Heart left ventricle (tissue), 16 donors: ENCODE results near the gene PCDH20. TPM values are rescaled to one million over a fixed set of nuclear protein-coding genes. Genes with fewer than 3 reads are reported as not detected.
"Not testable (repeated sequence)": the region's sequence is repeated elsewhere in the genome, so short reads cannot be mapped to it uniquely, and the experiment has no call there.

Experiments
- ATAC-seq, 4 donors: fragments of 200-7000 bp; cut with Tn5 transposase; one replicate each; pipeline ENCODE4 v1.9.1; 2020 to 2022; ENCODE audit warnings: moderate library complexity in 4 of 4, mild to moderate bottlenecking in 3 of 4, moderate number of reproducible peaks in 1 of 4
- DNase-seq, 5 donors: peaks; one replicate each; pipeline ENCODE4 v3.0.0-alpha.2; 2020
- H3K27ac ChIP-seq, 12 donors: fragments of 200-600 bp; sonication (generic) in 4 of 12; one replicate each; pipeline versions ENCODE4 v1.5.0 to v1.8.0; 2016 to 2022; ENCODE audit warnings: mild to moderate bottlenecking in 2 of 12
- H3K27me3 ChIP-seq, 9 donors: fragments of 200-600 bp; sonication (generic) in 2 of 9; one replicate each; pipeline versions ENCODE4 v1.5.1 to v1.8.0; 2016 to 2022; ENCODE audit warnings: mild to moderate bottlenecking in 3 of 9
- H3K36me3 ChIP-seq, 9 donors: fragments of 200-600 bp; sonication (generic) in 2 of 9; one replicate each; pipeline versions ENCODE4 v1.5.0 to v1.8.0; 2018 to 2022; ENCODE audit warnings: mild to moderate bottlenecking in 2 of 9
- H3K4me1 ChIP-seq, 12 donors: fragments of 200-600 bp; sonication (generic) in 4 of 12; one replicate each; pipeline versions ENCODE4 v1.5.0 to v1.8.0; 2016 to 2022; ENCODE audit warnings: mild to moderate bottlenecking in 3 of 12
- H3K4me3 ChIP-seq, 12 donors: fragments of 200-600 bp; sonication (generic) in 4 of 12; one replicate each; pipeline versions ENCODE4 v1.5.0 to v1.8.0; 2017 to 2022; ENCODE audit warnings: mild to moderate bottlenecking in 9 of 12, moderate library complexity in 4 of 12
- H3K9me3 ChIP-seq, 12 donors: fragments of 200-600 bp; sonication (generic) in 4 of 12; one replicate each; pipeline versions ENCODE4 v1.5.0 to v1.8.0; 2016 to 2022; ENCODE audit warnings: mild to moderate bottlenecking in 1 of 12
- POLR2A ChIP-seq, 2 donors: fragments of 450-650 bp; IDR thresholded peaks; one replicate each; pipeline ENCODE4 v1.6.1; 2017; ENCODE audit warnings: antibody characterized with exemption in 2 of 2, mild to moderate bottlenecking in 2 of 2, moderate library complexity in 2 of 2
- WGBS, 4 donors: extraction: QIAGEN DNeasy Blood & Tissue Kit in 2 of 4; methylation state at CpG; one replicate each; pipeline versions ENCODE4 v1.1.5 to v1.1.7; 2013 to 2018; 5-methylcytosine and 5-hydroxymethylcytosine counted together
- intact Hi-C, 10 donors: fragments of 100-400 bp; cut with DNase I; formaldehyde crosslinking; loops; one replicate each; pipeline versions ENCODE4 v1.11.1 to v1.14.2; 2022
- polyA plus RNA-seq, 2 donors: library from polyadenylated mRNA; stranded (reverse); fragments of 200-250 nt; gene quantifications; one replicate each; pipeline ENCODE4 v1.2.3, GENCODE V29; 2013
- total RNA-seq, 9 donors: library from RNA; depleted of rRNA in 2 of 9; stranded (reverse); fragments of >200 nt in 2 of 9; fragmentation: NEBNext Ultra II Directional in 3 of 9; extraction: Animal tissue kit (Norgen Biotek cat#: 25700) in 3 of 9; gene quantifications; one replicate each; pipeline versions ENCODE4 v1.1.0 to v1.2.4, GENCODE V29; 2016 to 2023
- TF ChIP-seq, protein P1 (sequence below), 12 donors: fragments of 200-600 bp; sonication (generic) in 4 of 12; IDR thresholded peaks; one replicate each; pipeline versions ENCODE4 v1.5.0 to v1.8.0; 2018 to 2022; ENCODE audit warnings: antibody characterized with exemption in 12 of 12, mild to moderate bottlenecking in 5 of 12
- donor health status: ischemic (EF 13 %, LVEDD 7.1; RV severe dilation, severe dysfunction).
- donor health status: healthy with polysubstance abuse.
- donor health status: DM: no; HTN: yes; CAD: no.
- donor health status: DM: no; HTN: no; CAD: no.
- donor health status: ischemic (EF 25% LVEDD 6.9; RV normal size, moderate dysfunction).
- donor health status: ischemic (EF 25% LVEDD 5.7; RV mildly dilated, moderate dysfunction).
- donor health status: healthy.
- donor health status: DM: yes; HTN: yes; CAD: no.
- donor health status: ischemic (EF 35%, LVEDD 5.7; RV mildly dilated, moderate dysfunction).
- donor health status: nonischemic (EF 11% LVEDD 7.7; RV severe dilation, severe dysfunction).
- donor health status: DM: yes; HTN: yes; CAD: no.
- donor health status: PGD.
- donor health status: ischemic (EF 29% LVEDD 5.4; RV normal size, mild dysfunction).
- donor health status: nonischemic (EF 23%, LVEDD 6.1; RV moderate dilation, normal function).

The PCDH20 gene
- total and polyA plus RNA-seq, 11 donors, result 0.34 to 8.3 (median 2.0) TPM

DNA sequence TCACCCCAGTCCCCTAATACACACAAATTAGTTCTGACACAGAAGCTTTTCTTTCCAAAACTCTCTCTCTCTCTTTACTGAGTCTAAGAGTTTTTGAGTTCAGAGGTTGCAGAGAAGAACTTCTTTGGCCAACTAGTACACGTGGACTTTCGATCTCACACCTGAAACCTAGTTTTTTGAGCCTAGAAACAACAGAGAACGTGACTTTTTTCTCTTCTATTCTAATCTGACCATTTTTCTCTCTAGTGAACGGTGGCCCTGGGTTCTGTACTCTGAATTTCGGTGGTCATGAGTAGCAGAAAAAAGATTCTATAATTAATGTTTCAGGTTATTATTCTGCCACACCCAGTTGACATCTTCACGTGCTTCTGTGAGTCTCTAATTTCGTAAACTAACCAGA lies 24.2 kb downstream of the PCDH20 start:
- no peaks in the 10 kb centered on the region for H3K36me3 ChIP-seq
- ATAC-seq (no peak), DNase-seq (no peak)
- H3K4me1 ChIP-seq, result no peaks in the 10 kb centered on the region
- no peak overlapping the region for H3K27ac ChIP-seq
- WGBS, 4 donors, result 74 to 84% (median 78%) methylated on average over 7 of the region's 7 CpGs
- H3K9me3 ChIP-seq, result no peaks in the 10 kb centered on the region
- no peak for TF ChIP-seq POLR2A (IDR thresholded peaks at IDR 0.05)
- TF ChIP-seq, protein P1, sequence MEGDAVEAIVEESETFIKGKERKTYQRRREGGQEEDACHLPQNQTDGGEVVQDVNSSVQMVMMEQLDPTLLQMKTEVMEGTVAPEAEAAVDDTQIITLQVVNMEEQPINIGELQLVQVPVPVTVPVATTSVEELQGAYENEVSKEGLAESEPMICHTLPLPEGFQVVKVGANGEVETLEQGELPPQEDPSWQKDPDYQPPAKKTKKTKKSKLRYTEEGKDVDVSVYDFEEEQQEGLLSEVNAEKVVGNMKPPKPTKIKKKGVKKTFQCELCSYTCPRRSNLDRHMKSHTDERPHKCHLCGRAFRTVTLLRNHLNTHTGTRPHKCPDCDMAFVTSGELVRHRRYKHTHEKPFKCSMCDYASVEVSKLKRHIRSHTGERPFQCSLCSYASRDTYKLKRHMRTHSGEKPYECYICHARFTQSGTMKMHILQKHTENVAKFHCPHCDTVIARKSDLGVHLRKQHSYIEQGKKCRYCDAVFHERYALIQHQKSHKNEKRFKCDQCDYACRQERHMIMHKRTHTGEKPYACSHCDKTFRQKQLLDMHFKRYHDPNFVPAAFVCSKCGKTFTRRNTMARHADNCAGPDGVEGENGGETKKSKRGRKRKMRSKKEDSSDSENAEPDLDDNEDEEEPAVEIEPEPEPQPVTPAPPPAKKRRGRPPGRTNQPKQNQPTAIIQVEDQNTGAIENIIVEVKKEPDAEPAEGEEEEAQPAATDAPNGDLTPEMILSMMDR (IDR thresholded peaks at IDR 0.05), result no peak
- intact Hi-C loops, result no loop called here
- H3K27me3 ChIP-seq, result no peaks in the 10 kb centered on the region
- H3K4me3 ChIP-seq, result no peak overlapping the region

DNA sequence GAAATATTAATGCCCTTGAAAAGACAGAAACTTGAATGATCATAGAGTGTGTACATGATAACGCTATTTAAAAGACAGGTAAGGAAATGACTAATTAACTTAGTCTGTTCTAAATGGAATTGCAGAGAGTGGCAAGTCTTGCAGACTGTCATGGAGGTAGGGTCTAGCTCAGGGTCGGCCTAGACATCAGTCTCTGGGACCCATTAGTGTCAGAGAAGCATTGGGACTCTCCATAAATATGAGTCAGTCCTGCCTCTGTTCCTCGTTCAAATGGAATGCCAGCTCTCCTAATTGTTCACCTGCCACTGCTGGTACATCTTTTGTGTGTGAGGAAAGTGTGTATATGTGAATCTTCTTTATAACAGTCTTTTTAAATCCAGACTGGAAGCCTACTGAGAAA lies 28.0 kb downstream of the PCDH20 start:
- ATAC-seq (no peak), DNase-seq (no peak)
- WGBS, 4 donors, result 61 to 78% (median 71%) methylated on average over 3 of the region's 3 CpGs
- intact Hi-C loops, result no loop called here
- H3K27me3 ChIP-seq, result no peaks in the 10 kb centered on the region
- no peaks in the 10 kb centered on the region for H3K36me3 ChIP-seq
- H3K9me3 ChIP-seq, result no peaks in the 10 kb centered on the region
- no peak for TF ChIP-seq POLR2A (IDR thresholded peaks at IDR 0.05)
- TF ChIP-seq, protein P1 (IDR thresholded peaks at IDR 0.05), result no peak
- no peaks in the 10 kb centered on the region for H3K4me1 ChIP-seq
- H3K27ac ChIP-seq, result no peak overlapping the region
- H3K4me3 ChIP-seq, result no peak overlapping the region

DNA sequence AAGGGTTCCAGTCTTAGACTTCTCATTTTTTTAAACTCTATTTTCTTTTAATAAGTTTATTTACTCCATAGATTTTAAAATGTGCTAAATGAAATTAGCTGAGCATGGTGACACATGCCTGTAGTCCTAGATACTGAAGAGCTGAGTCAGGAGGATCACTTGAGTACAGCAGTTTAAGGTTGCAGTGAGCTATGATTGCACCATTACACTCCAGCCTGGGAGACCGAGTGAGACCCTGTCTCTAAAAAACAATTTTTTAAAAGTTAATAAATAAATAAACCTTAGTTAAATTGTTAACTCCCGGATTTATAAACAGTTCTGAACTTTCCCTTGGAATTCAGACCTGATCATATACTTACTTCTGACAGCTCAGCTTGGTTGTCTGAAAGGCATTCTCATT lies 32.5 kb downstream of the PCDH20 start:
- Histone ChIP-seq H3K9me3 (no peaks in the 10 kb centered on the region), H3K27ac (no peak overlapping the region), H3K27me3 (no peaks in the 10 kb centered on the region), H3K4me1 (no peaks in the 10 kb centered on the region), H3K4me3 (no peak overlapping the region), H3K36me3 (no peaks in the 10 kb centered on the region)
- DNase-seq (no peak), ATAC-seq (no peak)
- intact Hi-C loops, result no loop called here
- no peak for TF ChIP-seq POLR2A (IDR thresholded peaks at IDR 0.05)
- TF ChIP-seq, protein P1 (IDR thresholded peaks at IDR 0.05), result no peak
- 74 to 87% (median 80%) methylated on average over 2 of the region's 2 CpGs for WGBS, 4 donors

DNA sequence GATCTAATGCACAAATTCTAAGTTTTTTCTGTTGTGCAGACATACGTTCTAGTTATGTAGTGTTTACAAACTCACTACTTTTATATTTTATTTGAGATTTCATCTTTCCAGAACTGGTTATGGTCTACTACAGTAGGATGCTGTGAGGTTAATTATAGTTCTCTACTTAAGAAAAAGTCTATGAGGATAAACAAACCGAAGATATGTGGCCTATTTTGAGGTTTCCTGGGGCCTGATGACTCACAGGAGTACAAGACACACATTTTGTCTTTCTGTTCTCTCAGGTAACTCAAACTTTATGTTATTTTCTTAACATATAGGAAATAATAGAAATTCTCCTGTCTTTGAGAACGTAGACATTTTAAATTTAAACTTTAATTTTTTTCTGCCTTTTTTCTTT lies 45.1 kb downstream of the PCDH20 start:
- intact Hi-C loops, result no loop called here
- Histone ChIP-seq H3K4me3 (no peak overlapping the region), H3K36me3 (no peaks in the 10 kb centered on the region), H3K27ac (no peak overlapping the region), H3K27me3 (no peaks in the 10 kb centered on the region), H3K4me1 (no peaks in the 10 kb centered on the region), H3K9me3 (peaks cover 0 to 21% (median 0%) of the 10 kb centered on the region in 12 donors)
- no peak for DNase-seq
- WGBS, 4 donors, result 44 to 55% (median 50%) methylated on average over 3 of the region's 3 CpGs
- ATAC-seq, result no peak
- TF ChIP-seq, protein P1 (IDR thresholded peaks at IDR 0.05), result no peak
- no peak for TF ChIP-seq POLR2A (IDR thresholded peaks at IDR 0.05)

DNA sequence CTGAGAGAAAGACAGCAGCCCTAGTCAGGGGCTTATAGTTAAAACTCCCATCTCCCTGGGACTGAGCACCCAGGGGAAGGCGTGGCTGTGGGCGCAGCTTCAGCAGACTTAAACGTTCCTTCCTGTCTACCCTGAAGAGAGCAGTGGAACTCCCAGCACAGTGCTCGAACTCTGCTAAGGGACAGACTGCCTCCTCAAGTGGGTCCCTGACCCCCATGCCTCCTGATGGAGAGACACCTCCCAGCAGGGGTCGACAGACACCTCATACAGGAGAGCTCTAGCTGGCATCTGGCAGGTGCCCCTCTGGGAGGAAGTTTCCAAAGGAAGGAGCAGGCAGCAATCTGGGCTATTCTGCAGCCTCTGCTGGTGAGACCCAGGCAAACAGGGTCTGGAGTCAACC lies 51.0 kb downstream of the PCDH20 start:
- ATAC-seq, DNase-seq: not testable (repeated sequence)

More for the DNA sequence above, 51.0 kb downstream of the PCDH20 start:
- H3K4me1 ChIP-seq, H3K27ac ChIP-seq, H3K4me3 ChIP-seq, intact Hi-C loops, H3K27me3 ChIP-seq, H3K36me3 ChIP-seq: not testable (repeated sequence)
- H3K9me3 ChIP-seq, result peaks cover 0 to 22% (median 0%) of the 10 kb centered on the region in 12 donors
- 81 to 94% (median 85%) methylated on average over 4 to 5 of the region's 5 CpGs for WGBS, 4 donors
